ENCODE results near the gene DDX10. TPM values are rescaled to one million over a fixed set of nuclear protein-coding genes. Genes with fewer than 3 reads are reported as not detected.

The DDX10 gene
- total and polyA plus RNA-seq, 2 experiments from 2014 or later = 32.4 to 37.8 TPM

DNA sequence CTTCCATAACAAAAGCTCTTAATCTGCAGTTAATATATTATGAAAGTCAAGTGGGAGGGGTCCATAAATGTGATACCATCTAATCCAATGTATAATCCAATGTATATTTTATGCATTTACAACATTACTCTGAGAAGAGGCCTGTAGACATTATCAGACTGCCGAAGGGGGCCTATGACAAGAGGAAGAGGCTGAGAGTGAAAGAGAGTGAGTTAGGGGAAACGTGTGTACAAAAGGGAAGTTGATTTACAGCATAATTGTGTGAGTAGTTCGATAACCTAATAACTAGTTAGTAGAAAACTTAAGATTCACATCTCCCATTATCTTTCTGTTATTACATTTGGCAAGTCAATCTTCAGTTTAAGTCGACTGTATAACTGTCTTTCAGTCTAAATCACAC, 86.6 kb downstream of the DDX10 start:
- no peak overlapping the region for H3K4me2 ChIP-seq
- H3K27me3 ChIP-seq (ENCODE audit: insufficient read depth) = no peaks in the 10 kb centered on the region
- no peaks in the 10 kb centered on the region for H3K9me3 Mint-ChIP-seq
- H3K4me3 ChIP-seq = no peak overlapping the region
- no peak overlapping the region for H3K27ac ChIP-seq (ENCODE audit: low read depth)
- no peak overlapping the region for H3K4me3 Mint-ChIP-seq
- H3K4me1 ChIP-seq (ENCODE audit: insufficient read depth) = no peaks in the 10 kb centered on the region
- no peak overlapping the region for H2AFZ ChIP-seq
- no peaks in the 10 kb centered on the region; the same call in 1 of the 2 replicates for H4K20me1 ChIP-seq (replicated peaks; ENCODE audit: insufficient read depth)
- H3K79me2 ChIP-seq (replicated peaks; ENCODE audit: insufficient read depth) = peaks cover 31% of the 10 kb centered on the region
- no peak overlapping the region for H3K27ac Mint-ChIP-seq
- H3F3A ChIP-seq (replicated peaks; ENCODE audit: low read depth) = no peaks in the 10 kb centered on the region
- no peaks in the 10 kb centered on the region for H3K36me3 ChIP-seq (ENCODE audit: insufficient read depth)
- DNase-seq (ENCODE audit: low spot score) = no peak
- no peaks in the 10 kb centered on the region for H3K9me2 ChIP-seq (ENCODE audit: insufficient read depth)
- no peak for ATAC-seq
- peaks cover 13% of the 10 kb centered on the region for H3K4me1 Mint-ChIP-seq
- TF ChIP-seq, protein P1, sequence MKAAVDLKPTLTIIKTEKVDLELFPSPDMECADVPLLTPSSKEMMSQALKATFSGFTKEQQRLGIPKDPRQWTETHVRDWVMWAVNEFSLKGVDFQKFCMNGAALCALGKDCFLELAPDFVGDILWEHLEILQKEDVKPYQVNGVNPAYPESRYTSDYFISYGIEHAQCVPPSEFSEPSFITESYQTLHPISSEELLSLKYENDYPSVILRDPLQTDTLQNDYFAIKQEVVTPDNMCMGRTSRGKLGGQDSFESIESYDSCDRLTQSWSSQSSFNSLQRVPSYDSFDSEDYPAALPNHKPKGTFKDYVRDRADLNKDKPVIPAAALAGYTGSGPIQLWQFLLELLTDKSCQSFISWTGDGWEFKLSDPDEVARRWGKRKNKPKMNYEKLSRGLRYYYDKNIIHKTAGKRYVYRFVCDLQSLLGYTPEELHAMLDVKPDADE (IDR thresholded peaks at IDR 0.05) = no peak
- no peak for TF ChIP-seq EZH2 (IDR thresholded peaks at IDR 0.05; ENCODE audit: low read depth, unreplicated experiment)
- TF ChIP-seq, protein P2, sequence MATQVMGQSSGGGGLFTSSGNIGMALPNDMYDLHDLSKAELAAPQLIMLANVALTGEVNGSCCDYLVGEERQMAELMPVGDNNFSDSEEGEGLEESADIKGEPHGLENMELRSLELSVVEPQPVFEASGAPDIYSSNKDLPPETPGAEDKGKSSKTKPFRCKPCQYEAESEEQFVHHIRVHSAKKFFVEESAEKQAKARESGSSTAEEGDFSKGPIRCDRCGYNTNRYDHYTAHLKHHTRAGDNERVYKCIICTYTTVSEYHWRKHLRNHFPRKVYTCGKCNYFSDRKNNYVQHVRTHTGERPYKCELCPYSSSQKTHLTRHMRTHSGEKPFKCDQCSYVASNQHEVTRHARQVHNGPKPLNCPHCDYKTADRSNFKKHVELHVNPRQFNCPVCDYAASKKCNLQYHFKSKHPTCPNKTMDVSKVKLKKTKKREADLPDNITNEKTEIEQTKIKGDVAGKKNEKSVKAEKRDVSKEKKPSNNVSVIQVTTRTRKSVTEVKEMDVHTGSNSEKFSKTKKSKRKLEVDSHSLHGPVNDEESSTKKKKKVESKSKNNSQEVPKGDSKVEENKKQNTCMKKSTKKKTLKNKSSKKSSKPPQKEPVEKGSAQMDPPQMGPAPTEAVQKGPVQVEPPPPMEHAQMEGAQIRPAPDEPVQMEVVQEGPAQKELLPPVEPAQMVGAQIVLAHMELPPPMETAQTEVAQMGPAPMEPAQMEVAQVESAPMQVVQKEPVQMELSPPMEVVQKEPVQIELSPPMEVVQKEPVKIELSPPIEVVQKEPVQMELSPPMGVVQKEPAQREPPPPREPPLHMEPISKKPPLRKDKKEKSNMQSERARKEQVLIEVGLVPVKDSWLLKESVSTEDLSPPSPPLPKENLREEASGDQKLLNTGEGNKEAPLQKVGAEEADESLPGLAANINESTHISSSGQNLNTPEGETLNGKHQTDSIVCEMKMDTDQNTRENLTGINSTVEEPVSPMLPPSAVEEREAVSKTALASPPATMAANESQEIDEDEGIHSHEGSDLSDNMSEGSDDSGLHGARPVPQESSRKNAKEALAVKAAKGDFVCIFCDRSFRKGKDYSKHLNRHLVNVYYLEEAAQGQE (IDR thresholded peaks at IDR 0.05; ENCODE audit: unreplicated experiment) = no peak
- TF ChIP-seq JUNB (IDR thresholded peaks at IDR 0.05; ENCODE audit: unreplicated experiment) = no peak
- no peak for TF ChIP-seq ZNF114 (CRISPR knock-in tag; IDR thresholded peaks at IDR 0.05)
- no peaks in the 10 kb centered on the region for H3K36me3 Mint-ChIP-seq (ENCODE audit: low read depth)
- H3K27me3 Mint-ChIP-seq (ENCODE audit: insufficient read depth, low read depth, poor library complexity) = no peaks in the 10 kb centered on the region

DNA sequence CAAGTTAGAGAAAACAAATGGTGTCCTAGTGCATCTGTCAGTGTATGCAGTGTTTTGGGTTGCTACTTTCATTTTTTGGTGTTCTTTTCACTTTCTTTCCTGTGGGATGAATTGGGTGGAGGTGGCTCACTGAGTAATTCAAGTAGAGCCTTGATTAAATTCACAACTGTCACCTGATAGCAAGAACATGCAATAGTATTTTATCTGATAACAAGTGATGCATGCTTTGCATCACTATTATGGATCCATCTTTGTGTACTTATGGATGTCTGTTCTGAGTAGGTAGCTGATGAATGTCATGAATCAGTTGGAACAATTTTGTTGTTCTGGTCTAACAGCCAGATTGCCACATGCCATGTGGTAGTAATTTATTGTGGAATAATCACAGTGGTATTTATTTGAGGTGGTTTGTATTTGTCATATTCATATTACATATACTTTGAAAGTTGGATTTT, 87.5 kb downstream of the DDX10 start:
- H2AFZ ChIP-seq = no peak overlapping the region
- ATAC-seq (no peak), DNase-seq (ENCODE audit: low spot score) (no peak)
- H3F3A ChIP-seq (replicated peaks; ENCODE audit: low read depth) = no peaks in the 10 kb centered on the region
- no peaks in the 10 kb centered on the region for H3K4me1 ChIP-seq (ENCODE audit: insufficient read depth)
- Mint-ChIP-seq H3K27me3 (ENCODE audit: insufficient read depth, low read depth, poor library complexity) (no peaks in the 10 kb centered on the region), H3K4me3 (no peak overlapping the region), H3K27ac (no peak overlapping the region), H3K36me3 (ENCODE audit: low read depth) (no peaks in the 10 kb centered on the region), H3K4me1 (peaks cover 19% of the 10 kb centered on the region), H3K9me3 (no peaks in the 10 kb centered on the region)
- H3K36me3 ChIP-seq (ENCODE audit: insufficient read depth) = no peaks in the 10 kb centered on the region
- H3K27me3 ChIP-seq (ENCODE audit: insufficient read depth) = no peaks in the 10 kb centered on the region
- H3K79me2 ChIP-seq (replicated peaks; ENCODE audit: insufficient read depth) = peaks cover 33% of the 10 kb centered on the region
- no peaks in the 10 kb centered on the region for H3K9me2 ChIP-seq (ENCODE audit: insufficient read depth)
- H3K4me2 ChIP-seq = no peak overlapping the region
- no peak overlapping the region for H3K4me3 ChIP-seq
- H4K20me1 ChIP-seq (replicated peaks; ENCODE audit: insufficient read depth) = no peaks in the 10 kb centered on the region; the same call in 1 of the 2 replicates
- no peak overlapping the region for H3K27ac ChIP-seq (ENCODE audit: low read depth)
- no peak for TF ChIP-seq ZNF331 (CRISPR knock-in tag; IDR thresholded peaks at IDR 0.05; ENCODE audit: low read depth)
- TF ChIP-seq NANOG (IDR thresholded peaks at IDR 0.05; ENCODE audit: borderline replicate concordance) = no peak
- TF ChIP-seq, protein P3, sequence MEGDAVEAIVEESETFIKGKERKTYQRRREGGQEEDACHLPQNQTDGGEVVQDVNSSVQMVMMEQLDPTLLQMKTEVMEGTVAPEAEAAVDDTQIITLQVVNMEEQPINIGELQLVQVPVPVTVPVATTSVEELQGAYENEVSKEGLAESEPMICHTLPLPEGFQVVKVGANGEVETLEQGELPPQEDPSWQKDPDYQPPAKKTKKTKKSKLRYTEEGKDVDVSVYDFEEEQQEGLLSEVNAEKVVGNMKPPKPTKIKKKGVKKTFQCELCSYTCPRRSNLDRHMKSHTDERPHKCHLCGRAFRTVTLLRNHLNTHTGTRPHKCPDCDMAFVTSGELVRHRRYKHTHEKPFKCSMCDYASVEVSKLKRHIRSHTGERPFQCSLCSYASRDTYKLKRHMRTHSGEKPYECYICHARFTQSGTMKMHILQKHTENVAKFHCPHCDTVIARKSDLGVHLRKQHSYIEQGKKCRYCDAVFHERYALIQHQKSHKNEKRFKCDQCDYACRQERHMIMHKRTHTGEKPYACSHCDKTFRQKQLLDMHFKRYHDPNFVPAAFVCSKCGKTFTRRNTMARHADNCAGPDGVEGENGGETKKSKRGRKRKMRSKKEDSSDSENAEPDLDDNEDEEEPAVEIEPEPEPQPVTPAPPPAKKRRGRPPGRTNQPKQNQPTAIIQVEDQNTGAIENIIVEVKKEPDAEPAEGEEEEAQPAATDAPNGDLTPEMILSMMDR (conservative IDR thresholded peaks at IDR 0.05; ENCODE audit: low read depth in 2 of 2) = no peak
- TF ChIP-seq EZH2 (IDR thresholded peaks at IDR 0.05; ENCODE audit: low read depth, unreplicated experiment) = no peak
- no peak for TF ChIP-seq EZH2phosphoT487 (IDR thresholded peaks at IDR 0.05; ENCODE audit: unreplicated experiment)
- no peak for TF ChIP-seq POLR2AphosphoS5 (IDR thresholded peaks at IDR 0.05; ENCODE audit: low read depth)
- no peak for TF ChIP-seq CREB1 (CRISPR knock-in tag; IDR thresholded peaks at IDR 0.05; ENCODE audit: low read depth)
- TF ChIP-seq, protein P2 (IDR thresholded peaks at IDR 0.05; ENCODE audit: unreplicated experiment) = no peak
- TF ChIP-seq STAT1 (IDR thresholded peaks at IDR 0.05; ENCODE audit: unreplicated experiment) = no peak
